HG03520 (cell line): Measurements from ENCODE around the gene RGS3.

Source experiments
- ATAC-seq: cut with Tn5 transposase; IDR thresholded peaks from one replicate; pipeline ENCODE4 v1.9.1; 2021; ENCODE audit warnings: mild to moderate bottlenecking, moderate library complexity; ENCODE audit not compliant: unreplicated experiment

The RGS3 gene

GRCh38 chr9:113568571-113569321 lies 105.2 kb downstream of the RGS3 start:
- ATAC-seq: no peak

GRCh38 chr9:113569472-113570060 lies 106.0 kb downstream of the RGS3 start:
- ATAC-seq: no peak

- ATAC-seq: no peak
Measured at GRCh38 chr9:113570106-113570505, 106.6 kb downstream of the RGS3 start.

GRCh38 chr9:113570749-113571711 lies 107.5 kb downstream of the RGS3 start:
- ATAC-seq: no peak

GRCh38 chr9:113572076-113572861 lies 108.7 kb downstream of the RGS3 start:
- ATAC-seq: no peak

- ATAC-seq: no peak
Measured at GRCh38 chr9:113573046-113573958, 109.8 kb downstream of the RGS3 start.

GRCh38 chr9:113573959-113574352 lies 110.4 kb downstream of the RGS3 start:
- no peak for ATAC-seq

- no peak for ATAC-seq
Measured at GRCh38 chr9:113574441-113575262, 111.1 kb downstream of the RGS3 start.

GRCh38 chr9:113577525-113578261 lies 114.2 kb downstream of the RGS3 start:
- ATAC-seq: no peak

GRCh38 chr9:113578279-113578865 lies 114.8 kb downstream of the RGS3 start:
- ATAC-seq: no peak

GRCh38 chr9:113578882-113579282 lies 115.4 kb downstream of the RGS3 start:
- peak; percentile 61 for ATAC-seq

- ATAC-seq: peak; percentile 16
Measured at GRCh38 chr9:113579283-113580040, 115.9 kb downstream of the RGS3 start.

- no peak for ATAC-seq
Measured at GRCh38 chr9:113580041-113580953, 116.8 kb downstream of the RGS3 start.

GRCh38 chr9:113580954-113581311 lies 117.4 kb downstream of the RGS3 start:
- no peak for ATAC-seq

GRCh38 chr9:113581865-113582697 lies 118.6 kb downstream of the RGS3 start:
- peak; percentile 83 for ATAC-seq
